ENCODE measurements around the gene LIPC. TPM values are rescaled to one million over a fixed set of nuclear protein-coding genes. Genes with fewer than 3 reads are reported as not detected.
A peak's percentile ranks its signal among the peaks of the same experiment; 100 is the strongest.

LIPC gene
- total RNA-seq, 1 donor from 2014 or later, result 0.13 TPM

DNA sequence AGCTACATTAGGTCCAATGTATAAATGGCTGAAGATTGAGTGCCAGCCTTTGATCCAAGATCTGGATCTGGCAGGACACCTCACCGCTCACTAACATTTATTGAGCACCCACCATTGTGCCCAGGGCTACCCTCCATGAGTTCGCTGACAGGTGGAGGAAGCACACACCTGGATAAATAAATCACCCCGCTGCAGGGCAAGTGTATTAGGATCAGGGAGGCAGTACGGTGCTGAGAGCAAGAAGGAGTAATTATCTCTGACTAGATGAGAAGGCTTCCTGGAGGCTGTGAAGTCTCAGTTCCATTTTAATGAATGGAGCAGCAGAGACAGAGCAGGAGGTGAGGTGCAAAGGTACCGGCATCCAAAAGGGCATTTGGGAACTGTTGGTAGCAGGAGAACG lies 104.1 kb downstream of the LIPC start:
- DNase-seq (ENCODE audit: low read depth, low spot score), result no peak

DNA sequence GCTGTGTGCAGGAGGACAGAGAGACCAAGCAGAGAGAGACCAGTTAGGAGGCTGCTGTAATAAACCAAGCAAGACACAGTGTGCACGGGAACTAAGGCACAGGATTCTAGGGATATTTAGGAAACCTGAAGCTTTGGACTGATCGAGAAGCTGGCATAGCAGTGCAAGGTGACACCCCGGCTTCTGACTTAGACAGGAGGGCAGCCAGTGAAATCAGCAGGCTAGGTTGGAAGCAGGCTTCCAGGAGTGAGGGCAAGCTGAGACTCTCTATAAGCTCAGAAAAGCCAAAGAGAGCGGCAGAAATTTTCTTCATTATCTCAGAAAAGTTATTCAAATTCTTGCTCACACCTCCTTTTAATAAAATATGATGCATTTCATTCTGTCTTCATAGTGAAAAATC lies 104.6 kb downstream of the LIPC start:
- no peak for DNase-seq (ENCODE audit: low read depth, low spot score)

DNA sequence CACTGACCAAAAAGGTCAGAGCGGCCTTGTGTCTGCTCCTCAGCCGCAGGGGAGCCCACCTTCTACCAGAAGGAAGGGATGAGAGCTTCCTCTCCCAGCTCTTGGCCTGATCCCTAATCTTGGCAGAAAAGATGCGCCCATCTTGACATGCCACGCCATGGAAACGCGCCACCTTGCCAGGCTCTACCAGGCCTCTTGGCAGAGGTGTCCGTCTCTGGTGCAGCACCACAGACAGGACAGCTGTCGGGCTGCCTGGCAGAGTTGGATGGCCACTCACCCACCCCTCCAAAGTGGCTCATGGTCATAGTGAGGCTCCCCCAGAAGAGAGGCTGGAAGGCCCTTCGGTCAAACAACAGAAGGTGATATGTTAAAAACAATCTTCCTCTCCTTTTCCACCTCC lies 105.2 kb downstream of the LIPC start:
- no peak for DNase-seq (ENCODE audit: low read depth, low spot score)

DNA sequence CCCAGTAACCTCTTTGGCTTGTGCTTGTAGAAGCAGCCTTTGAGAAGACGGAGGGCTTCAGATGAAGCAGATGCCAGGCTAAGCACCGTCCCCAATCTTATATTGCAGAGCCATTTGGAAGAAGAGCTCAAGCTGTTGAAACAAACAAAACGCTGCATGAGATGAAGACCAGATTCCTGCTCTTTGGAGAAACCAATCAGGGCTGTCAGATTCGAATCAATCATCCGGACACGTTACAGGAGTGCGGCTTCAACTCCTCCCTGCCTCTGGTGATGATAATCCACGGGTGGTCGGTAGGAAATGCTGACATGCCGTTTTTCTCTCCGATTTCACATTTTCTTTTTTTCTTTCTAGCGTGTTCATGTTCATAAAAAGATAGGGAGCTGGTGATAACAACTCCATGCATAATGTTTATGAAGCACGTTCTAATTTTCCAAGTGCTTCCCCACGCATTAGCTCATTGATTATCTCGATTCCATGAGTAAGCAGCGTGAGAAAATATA lies 106.5 kb downstream of the LIPC start:
- DNase-seq (ENCODE audit: low read depth, low spot score), result no peak

DNA sequence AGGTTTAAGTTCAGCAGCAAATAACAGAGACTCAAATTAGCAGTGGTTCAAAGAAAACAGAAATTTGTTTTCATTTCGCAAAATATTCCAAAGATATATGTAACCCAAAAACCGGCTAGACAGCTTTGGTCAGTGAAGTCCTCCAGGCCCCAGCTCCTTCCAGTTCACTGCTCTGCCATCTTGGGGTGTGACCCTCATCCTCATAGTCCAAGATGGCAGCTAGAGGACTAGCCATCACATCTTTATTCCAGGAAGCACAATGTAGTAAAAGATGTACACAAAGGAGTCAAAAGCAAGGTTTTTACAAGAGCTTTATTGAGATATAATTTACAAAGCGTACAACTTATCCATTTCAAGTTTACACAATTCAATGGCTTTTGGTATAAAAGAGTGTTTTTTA lies 107.1 kb downstream of the LIPC start:
- no peak for DNase-seq (ENCODE audit: low read depth, low spot score)

DNA sequence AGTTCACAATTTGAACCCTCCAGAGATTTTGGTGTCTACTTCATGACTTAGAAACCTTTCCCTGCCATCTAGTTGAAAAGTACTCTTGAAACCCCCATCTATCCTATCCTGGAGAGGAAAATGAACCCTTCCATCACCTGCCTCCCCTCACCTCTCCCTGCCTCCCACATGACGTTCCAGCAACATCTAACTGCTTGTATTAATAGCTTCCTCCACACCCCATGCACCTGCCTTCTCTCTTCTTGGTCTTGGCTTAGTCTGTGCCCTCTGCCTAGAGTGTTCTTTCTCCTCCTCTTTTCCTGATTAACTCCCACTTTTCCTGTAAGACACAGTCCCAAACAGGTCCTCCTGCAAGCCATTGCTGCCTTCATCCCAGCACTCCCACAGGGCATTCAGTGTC lies 107.8 kb downstream of the LIPC start:
- no peak for DNase-seq (ENCODE audit: low read depth, low spot score)

DNA sequence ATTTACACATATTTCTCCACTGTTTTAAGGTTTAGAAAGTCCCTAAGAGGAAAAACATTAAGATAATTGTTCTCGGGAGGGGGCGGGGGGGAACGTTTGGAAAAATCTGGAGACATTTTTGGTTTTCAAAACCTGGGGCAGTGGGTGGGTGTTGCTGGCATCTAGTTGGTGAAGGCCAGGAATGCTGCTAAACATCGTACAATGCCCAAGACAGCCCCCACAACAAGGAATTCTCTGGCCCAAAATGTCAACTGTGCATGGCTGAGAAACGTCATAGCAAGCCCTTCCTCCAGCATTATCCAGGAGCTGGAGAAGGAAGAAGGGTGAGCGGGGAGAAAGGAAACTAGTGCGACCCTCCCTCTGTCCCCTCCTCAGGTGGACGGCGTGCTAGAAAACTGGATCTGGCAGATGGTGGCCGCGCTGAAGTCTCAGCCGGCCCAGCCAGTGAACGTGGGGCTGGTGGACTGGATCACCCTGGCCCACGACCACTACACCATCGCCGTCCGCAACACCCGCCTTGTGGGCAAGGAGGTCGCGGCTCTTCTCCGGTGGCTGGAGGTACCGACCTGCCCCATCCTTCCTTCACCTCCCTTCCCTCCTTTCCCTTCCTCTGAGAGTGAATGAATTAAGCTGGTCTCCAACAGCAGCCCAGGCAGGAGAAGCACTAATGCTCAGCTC lies 109.8 kb downstream of the LIPC start:
- DNase-seq (ENCODE audit: low read depth, low spot score), result no peak

DNA sequence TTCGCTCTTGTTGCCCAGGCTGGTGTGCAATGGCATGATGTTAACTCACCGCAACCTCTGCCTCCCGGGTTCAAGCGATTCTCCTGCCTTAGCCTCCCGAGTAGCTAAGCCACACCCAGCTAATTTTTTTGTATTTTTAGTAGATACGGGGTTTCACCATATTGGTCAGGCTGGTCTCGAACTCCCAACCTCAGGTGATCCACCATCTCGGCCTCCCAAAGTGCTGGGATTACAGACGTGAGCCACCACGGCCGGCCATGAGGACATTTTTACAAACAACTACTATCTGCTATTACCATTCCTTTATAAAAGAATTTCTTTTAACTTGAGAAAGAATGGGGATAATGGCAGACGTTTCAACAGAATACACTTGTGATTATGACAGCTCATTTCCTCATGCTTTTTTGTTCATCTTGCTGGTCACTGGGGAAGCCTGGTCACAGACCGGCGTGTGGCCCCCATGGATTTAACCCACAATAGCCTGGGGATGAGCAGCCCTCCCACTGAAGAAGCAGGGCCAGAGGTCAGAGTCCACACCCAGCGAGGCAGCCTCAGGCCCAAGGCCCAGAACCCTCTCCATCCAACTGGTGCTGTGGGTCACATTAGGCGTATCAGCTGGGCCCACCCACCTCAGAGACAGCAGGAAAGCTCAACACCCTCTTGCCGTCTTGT lies 112.0 kb downstream of the LIPC start:
- no peak for DNase-seq (ENCODE audit: low read depth, low spot score)

DNA sequence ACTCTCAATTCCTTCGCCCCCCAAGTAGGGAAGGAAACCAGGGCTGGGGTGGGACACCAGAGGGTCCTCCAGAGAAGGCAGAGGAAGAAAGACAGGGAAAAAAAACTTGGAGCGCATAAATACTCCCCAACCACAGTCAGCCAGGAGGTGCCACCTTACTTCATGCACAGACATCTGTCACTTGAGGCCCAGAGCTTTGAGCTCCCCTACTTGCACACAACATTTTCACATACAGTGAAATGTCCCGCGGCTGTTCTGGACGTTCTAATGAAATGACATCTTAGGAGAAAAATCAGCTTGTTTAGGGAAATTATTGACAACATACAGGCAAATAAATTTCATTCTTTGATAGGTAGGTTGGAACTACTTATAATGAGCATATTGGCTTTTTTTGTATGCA lies 113.0 kb downstream of the LIPC start:
- no peak for DNase-seq (ENCODE audit: low read depth, low spot score)

DNA sequence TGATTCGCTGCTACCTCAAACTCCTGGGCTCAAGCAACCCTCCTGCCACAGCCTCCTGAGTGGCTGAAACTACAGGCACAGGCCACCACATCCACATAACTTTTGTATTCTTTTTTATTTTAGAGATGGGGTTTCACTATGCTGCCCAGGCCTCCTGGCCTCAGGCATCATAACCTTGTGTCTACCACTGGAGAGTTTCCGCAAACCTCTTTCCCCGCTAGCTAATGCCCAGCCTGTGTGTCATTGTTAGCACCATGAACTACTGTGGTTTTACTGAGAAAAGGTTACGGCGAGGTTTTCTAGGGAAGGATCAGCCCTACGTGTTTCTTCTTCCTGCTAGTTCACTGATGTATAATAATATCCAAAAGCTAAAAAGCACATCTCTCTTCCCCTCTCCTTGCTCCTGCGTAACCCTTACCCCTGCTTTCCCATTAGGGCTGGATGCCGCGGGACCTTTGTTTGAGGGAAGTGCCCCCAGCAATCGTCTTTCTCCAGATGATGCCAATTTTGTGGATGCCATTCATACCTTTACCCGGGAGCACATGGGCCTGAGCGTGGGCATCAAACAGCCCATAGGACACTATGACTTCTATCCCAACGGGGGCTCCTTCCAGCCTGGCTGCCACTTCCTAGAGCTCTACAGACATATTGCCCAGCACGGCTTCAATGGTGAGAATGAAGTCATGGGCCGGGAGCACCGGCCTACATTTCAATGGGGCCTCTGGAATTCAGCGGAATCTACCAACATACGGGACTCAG lies 113.7 kb downstream of the LIPC start:
- DNase-seq (ENCODE audit: low read depth, low spot score), result no peak

DNA sequence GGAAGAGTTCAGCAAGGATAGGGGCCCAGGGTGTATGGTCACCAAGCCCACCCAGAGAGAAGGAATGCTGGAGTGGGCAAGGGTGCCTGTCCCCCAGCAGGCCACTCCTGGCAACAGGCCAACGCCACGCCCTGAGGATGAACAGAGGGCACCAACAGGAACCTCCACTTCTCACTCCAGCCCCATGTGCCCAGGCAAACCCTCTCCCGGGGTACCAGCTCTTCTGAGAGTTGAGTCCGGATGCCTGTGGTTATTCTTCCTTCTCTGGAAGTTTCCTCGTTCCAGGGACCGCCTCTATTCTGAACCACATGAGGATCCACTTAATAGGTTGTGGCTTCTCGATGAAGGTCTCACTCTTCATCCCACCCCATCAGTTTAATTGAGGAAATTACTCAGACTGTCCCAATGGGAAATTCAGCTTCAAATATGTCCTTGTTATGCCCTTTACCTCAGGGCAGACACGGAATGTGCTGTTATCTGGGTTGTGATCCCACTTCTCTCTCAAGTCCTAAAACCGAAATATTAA lies 114.3 kb downstream of the LIPC start:
- no peak for DNase-seq (ENCODE audit: low read depth, low spot score)

DNA sequence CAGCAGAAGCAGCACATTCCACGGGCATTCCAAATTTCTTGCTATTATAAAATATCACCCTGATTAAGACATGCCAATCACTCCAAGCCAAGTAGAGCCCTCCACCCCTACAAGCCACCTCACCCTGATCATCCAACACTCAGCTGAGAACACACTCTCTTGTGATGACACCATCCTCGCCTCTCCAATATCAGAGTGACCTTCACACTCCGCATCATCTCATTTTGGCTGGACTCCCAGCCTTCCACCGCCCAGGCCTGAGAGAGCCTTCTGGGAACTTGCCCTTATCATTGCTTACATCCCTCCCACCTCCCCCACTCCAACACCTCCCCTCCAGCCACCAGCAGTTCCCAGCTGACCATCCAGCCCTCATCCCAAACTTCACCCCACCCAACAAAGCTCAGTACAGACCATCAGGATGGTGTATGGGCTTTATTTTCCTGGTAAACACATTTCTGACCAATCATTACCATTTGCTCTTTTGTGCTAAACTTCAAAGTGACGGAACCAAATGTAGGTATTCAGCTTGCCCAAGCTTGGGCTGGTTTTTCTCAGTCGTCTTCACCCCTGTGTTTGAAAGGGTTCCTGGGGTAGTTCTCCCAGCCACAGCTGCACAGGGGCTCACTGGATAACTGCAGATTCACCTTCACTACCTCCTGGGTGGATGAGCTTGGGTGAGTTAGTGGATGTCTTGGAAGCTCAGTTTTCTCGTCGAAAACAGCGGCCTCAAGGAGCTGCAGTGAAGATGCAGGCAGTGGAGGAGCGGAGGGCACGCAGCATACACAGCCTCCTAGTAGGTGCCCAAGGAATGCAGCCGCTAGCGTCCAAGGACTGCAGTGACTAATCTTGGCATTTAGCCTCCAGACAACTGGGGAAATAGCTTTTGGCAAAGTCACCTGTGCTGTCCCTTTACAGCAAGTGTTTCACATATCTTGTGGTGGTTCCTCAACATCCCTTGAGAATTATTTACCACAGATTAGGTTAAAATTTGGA lies 115.1 kb downstream of the LIPC start:
- peak; percentile 68 for DNase-seq (ENCODE audit: low read depth, low spot score)

DNA sequence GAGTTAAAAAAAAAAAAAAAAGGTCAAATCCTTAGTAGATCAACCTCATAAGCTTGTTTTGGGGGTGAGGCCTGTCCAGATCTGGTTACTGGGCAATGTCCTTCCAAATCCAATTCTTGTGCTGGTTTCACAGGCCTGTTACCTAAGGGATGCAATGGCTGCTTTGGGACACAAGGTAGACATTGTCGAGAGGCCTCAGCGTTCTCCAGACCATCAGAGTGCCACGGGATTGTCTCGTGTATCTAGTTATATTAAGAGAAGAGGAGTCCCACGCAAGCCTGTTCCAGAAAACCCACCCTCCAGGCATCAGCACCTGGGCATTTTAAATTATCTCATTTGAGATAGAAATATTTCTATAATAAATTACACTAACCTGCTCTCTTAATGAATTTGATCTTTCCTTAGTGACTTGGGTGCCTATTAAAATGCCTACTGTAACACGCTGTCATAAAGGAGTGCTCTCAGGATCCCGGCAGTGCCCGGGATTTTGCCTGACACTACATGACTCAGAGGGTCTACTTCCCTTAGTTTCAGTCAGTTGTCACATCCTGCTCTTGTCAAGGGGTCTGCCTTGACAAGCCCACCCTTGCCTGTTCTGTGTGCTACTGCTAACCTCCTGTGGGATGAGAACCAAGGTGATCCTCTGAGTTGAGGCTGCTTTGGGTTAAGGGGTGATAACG lies 116.0 kb downstream of the LIPC start:
- DNase-seq (ENCODE audit: low read depth, low spot score), result no peak

DNA sequence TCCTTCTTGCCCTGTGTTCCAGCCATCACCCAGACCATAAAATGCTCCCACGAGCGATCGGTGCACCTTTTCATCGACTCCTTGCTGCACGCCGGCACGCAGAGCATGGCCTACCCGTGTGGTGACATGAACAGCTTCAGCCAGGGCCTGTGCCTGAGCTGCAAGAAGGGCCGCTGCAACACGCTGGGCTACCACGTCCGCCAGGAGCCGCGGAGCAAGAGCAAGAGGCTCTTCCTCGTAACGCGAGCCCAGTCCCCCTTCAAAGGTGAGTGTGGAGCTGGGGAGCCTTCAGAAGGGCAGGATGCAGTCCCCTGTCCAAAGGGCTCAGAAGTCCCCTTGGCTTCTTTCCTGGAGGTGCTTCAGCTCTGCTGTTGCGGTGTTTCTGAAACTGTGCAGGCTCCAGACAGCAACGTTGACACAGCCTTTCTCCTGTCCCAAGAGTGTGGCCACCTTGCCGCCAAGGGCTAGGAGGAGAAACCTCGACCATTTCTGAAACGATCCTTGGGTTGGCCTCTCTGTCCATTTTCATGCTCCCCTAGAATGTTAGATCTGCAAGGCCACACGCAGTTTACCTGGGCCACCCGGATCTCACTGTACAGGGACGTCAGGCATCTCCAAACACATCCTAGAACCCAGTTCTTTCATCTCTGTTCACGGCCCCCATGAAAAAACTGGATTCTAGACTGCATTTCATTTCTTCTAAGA lies 116.7 kb downstream of the LIPC start:
- DNase-seq (ENCODE audit: low read depth, low spot score), result no peak

DNA sequence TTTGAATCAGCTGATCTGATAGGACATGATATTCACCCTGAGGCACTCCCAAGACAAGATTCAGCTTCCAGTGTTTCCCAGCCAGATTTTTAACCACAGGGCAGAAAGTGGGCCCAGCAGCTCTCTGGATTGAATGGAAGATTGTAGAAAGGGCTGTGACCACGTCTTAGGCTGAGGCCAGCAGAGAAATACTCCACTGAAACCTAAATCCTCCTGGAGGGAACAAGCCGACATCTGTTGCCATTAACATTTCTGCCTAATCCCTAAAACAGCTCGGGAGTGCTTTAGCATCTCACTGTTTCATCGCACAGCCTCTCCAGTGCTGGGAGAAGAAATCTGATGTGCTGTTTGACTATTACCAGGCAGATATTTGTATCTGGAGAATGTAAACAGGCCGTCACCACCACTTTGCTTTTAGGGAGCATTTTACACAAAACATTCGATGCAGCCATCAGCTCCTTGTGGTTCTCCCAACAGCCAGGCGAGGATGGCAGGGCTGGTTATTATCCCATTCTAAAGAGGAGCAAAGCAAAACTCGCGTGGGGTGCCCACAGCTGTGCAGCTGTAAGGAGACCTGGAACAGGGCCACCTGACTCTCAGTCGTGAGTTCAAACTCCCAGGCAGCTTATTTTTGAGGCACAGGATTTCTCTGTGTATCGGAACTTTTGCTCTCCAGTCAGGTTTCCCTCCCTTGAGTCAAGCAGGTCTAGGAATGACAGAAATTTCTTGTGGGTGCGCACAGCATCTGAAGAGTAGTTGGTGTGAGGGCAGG lies 117.4 kb downstream of the LIPC start:
- DNase-seq (ENCODE audit: low read depth, low spot score), result no peak

DNA sequence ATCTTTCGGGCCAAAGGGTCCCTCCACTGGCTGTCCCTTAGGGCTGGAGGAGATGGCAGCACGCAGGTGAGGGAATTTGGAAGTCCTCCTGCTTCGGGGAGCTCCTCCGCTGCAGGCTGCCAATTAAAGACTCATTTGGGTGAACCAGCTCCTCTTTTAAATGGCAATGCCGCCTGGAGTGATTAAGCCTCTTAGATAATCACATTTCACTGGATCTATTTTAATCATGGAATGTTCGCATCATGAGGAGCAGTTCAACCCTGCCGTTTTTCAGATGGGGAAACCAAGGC lies 117.9 kb downstream of the LIPC start:
- no peak for DNase-seq (ENCODE audit: low read depth, low spot score)

DNA sequence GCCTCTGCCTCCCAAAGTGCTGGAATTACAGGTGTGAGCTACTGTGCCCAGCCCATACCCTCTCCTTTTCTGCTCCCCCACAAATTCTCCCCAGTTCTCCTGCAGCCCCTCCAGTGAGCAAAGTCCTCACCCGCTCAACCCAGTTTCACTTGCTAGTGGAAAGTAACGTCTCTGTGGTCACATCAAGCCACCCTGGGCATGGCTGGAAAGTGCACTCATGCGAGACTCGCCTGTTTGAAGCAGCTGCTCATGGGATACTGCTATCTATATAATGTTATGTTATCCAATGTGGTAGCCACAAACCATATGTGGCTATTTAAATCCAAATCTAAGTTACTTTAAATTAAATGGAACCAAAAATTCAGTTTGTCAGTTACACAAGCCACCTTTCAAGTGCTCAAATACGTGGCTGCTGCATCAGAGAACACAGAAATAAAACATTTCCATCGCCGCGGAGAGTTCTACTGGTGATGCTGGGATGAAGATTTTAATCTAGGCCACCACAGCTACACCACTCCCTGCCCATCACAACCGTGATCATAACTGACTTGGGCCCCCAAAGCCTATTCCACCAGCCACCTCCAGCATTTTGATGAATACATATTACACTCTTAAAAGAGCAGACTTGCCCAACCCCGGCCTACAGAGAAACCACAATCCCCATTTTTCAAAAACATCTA lies 119.4 kb downstream of the LIPC start:
- no peak for DNase-seq (ENCODE audit: low read depth, low spot score)

DNA sequence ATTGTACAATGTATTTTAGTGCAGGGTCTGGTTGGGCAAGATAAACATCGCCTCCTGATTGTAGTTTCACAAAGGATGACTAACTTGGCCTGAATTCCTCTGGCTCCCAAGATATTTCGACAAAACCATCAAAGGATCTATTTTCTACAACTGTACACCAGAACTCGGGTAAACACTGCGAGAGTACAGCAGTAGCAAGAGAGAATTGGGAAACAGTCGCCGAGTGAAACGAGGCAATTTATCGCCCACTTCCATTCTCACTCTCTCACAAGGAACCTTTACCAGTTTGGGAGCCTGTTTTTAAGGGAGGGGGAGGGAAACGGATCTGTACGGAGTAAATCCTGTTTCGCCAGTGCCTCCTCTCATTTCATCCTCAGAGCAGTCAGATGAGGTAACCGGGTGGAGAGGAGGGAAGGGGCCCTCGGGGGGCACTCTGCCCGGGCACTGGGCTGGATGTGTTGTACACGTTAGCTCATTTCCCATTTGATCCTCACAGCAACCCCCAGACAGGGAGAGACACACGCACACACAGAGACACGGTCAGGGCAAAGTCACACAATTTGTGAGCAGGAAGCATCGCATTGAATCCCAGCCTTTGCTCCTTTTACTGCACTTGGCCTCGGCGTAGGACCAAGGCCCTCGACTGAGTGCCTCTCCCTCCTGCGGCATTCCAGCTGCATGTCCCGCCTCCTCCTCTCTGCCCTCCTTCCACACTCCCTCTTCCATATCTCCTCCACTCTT lies 120.1 kb downstream of the LIPC start:
- DNase-seq (ENCODE audit: low read depth, low spot score), result peak; percentile 49
